GM18498 (cell line): ENCODE data around the gene TUBGCP2.
A peak's percentile ranks its signal among the peaks of the same experiment; 100 is the strongest.

Experiments
- ATAC-seq: cut with Tn5 transposase; IDR thresholded peaks from one replicate; pipeline ENCODE4 v1.9.1; 2021; ENCODE audit warnings: mild to moderate bottlenecking, moderate library complexity; ENCODE audit not compliant: unreplicated experiment

The TUBGCP2 gene

DNA sequence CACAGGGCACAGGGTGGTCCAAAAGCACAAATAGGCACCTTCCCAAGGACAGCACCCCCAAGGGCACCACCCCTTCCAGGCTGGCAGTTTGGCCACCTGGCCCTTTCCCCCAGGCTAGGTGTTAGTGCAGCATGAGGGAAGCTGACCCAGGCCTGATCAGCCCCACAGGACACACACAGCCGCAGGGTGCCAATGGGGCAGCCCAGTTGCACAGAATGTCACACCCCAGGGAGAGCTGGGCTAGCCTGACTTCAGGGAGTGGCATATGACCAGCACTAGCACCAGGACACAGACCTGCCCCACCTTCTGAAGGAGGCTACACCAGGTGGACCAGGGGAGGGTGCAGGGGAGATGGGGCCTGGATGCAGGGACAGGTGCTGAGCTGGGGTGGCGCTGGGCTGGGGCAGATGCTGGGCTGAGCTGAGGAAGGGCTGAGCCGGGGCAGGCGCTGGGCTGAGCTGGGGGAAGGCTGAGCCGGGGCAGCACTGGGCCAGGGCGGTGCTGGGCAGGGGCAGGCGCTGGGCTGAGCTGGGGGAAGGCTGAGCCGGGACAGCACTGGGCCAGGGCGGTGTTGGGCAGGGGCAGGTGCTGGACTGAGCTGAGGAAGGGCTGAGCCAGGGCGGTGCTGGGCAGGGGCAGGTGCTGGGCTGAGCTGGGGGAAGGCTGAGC is 28.1 kb downstream of the TUBGCP2 start:
- no peak for ATAC-seq

DNA sequence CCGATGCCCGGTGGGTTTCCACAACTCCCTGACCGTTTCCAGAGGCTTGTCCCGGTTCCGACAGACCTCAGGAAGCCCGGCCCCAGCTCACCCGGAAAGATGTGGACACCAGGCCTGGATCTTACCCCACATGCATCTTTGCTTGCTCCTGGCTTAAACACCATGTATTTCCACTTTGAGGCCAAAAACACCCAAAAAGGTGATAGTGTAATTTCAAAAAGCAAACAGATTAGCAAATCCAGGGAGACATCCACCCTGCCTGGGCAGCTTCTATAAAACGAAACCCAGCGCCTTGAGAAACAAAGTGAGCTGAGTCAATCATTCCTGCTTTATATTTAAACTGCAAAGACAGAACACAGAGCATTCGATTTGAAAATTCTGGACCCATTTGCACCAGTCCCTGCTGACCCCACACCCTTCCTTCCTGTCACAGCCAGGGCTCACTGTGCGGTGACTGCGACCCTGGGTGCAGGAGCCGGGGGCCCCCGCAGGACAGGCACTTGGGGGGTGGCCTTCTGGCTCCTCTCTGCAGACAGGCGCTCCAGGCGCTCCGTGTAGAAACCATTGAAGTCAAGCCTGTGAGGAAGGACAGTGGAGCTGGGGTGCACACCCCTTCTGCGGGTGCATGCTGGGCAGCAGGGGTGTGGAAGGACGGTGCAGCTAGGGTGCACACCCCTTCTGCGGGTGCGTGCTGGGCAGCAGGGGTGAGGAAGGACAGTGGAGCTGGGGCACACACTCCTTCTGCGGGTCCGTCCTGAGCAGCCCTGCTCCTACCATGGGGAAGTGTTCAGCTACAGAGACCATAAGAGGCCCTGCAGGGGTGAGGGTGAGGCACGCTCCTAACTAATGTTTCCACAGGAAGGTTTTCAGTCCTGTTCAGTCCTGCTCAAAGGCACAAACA is 29.1 kb downstream of the TUBGCP2 start:
- ATAC-seq: no peak

DNA sequence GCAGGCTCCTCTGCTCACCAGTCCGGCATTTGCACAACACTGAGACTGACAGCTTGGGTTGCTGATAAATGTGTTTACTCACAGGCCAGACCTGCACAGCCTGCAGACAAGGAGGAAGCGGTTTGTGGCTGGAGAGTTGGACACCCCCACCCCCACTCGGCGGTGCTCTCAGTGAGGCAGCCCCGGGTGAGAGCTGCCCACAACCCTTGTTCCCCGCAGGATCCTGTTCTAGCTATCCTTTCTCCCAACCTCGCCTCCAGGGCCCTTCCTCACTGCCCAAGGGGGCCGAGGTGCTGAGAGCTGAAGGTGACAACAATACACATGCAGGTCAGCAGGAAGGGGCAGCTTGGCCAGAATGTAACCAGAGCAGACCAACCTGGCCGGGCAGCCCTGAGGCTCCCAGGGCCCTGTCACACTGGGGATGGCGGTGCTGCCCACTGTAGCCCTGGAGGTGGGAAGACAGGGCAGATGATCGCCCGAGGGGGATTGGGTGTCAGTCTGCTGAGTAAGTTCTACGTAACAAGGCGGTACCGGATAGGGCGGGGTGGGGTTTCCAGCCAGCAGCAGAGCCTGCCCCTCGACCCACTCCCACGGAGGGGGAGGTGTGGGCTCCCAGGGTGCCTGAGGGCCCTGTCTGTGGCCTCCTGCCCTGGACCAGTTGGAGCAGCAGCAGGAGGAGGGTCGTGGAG is 30.0 kb downstream of the TUBGCP2 start:
- ATAC-seq: peak; percentile 36

DNA sequence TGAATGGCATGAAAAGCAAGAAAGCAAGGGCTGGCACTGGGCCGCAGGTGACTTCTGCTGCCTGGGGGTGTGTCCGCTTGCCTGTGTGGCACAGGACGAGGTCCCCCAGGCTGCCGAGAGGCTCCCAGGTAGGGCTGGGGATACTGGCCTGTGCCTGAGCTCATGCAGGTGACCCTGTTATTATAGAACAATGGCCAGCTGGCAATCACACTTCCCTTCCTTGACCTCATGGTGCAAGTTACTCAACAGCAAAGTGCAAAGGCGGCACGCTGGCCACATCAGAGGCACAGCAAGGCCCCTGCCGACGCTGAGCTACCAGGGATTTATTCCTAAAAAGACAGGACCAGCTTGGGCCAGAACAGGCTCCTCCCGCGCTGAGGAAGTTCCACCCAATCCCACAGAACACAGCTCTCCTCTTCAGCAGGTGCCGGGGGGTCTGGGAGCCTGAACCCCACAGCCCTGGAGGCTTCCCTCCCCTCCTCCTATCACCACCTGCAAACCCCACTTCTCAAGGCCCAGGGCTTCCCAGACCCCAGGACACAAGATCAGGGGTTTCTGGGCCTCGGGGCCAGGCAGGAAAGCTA is 30.6 kb downstream of the TUBGCP2 start:
- ATAC-seq: no peak

DNA sequence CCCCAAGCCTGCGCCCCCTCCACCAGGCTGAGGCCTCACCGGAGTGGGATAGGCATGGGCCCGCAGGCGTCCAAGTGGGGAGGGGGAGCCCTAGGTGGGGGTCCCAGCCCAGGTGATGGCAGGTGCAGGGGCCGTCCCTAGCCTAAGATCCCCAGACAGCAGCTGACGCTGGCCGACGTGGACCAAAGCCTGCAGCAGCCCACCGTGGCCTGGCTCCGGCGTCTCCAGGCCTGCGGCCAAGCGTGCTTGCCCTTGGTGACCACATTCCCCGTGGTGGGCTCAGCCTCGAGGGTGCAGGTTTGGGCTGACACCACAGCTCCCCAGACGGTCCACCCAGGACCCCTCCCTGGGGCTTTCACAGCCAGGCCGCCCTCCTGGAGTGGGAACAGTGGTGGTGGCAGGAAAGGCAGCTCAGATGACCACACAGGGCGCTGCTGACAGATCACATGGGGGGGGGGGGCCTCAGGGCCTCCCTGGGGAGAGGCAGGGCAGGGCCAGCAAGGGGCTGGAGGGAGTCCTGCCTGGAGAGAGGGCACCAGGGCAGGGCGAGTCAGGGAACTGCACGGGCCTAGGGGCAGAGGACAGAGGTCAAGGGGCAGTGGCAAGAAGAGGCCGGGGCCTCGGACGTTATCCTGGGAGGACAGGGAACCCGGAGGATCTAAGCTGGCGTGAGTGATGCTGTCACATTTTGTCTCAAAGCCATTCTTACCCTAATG is 31.2 kb downstream of the TUBGCP2 start:
- no peak for ATAC-seq

DNA sequence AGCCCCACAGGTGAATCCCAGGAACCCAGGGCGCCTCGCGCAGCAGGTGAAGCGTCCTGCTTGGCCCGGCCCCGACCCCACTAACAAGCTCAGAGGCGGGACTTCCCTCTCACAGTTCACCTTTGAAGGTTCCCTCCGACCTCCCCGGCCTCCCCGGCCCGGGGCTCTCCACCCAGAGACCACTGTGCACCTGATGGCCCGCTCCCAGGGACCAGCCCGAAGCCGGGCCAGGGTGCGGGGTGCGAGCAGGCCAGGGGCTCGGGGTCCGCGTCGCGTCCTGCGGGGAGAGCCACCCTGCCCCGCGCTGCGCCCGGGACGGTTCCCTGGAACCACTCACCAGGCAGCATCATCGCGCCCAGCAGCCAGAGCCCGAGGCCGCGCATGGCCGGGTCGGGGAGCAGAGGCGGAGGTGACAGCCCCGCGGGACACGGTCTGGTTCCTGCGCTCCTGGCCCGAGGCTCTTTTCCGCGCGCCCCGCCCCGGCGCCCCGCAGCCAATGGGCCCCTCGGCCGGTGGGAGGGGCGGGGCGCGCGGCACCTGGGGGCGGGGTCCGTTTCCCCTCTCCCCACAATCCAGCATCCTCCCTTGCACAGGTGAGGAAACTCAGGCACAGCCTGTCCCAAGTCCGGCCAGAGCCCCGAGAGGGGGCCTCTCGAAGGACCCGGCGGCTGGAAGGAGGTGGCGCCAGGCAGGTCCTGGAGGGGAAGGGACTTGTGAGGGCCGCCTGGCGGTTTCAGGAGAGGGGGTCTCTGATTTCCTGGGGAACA is 32.1 kb downstream of the TUBGCP2 start, which contains the start of gene ADAM8:
TSS of gene ADAM8 (minus strand) at position 434 of the 767 bp plus-strand sequence. CDS start at position 383, 51 bp downstream.
- ATAC-seq: peak; percentile 51

DNA sequence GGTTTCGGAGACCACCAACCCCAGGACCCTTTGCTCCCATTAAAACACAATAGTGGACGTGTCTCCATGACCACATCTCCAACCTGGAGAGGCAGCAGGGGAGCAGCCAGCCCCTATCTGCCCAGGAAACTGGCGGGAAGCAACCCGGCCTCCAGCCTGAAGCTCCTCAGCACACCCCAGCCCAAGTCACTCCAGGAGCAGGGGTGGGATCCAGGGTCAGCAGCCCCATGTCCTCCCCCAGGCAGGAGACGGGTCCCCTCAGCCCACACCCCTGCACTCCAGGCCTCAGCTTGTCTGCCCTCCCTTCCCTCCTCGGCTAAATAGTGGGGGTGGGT is 32.6 kb downstream of the TUBGCP2 start:
- ATAC-seq: no peak

DNA sequence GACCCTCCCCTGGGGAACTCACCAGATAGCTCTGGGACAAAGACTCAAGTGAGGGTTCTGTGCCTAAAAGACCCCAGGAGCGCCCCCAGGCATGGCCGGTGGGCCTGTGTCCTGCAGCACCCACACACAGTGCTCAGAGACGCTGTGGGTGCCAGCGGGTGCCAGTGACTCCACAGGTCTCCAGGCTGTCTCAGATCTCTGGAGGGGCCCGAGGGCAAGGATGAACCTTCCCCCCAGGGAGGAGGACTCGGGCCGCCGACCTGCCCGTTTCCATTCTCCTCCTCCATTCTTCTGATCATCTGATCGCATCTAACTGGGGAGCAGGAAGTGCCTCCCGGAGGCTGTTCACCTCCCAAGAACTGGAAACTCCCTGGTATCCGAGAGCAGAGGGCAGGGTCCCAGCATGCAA is 33.0 kb downstream of the TUBGCP2 start:
- ATAC-seq: peak; percentile 40

DNA sequence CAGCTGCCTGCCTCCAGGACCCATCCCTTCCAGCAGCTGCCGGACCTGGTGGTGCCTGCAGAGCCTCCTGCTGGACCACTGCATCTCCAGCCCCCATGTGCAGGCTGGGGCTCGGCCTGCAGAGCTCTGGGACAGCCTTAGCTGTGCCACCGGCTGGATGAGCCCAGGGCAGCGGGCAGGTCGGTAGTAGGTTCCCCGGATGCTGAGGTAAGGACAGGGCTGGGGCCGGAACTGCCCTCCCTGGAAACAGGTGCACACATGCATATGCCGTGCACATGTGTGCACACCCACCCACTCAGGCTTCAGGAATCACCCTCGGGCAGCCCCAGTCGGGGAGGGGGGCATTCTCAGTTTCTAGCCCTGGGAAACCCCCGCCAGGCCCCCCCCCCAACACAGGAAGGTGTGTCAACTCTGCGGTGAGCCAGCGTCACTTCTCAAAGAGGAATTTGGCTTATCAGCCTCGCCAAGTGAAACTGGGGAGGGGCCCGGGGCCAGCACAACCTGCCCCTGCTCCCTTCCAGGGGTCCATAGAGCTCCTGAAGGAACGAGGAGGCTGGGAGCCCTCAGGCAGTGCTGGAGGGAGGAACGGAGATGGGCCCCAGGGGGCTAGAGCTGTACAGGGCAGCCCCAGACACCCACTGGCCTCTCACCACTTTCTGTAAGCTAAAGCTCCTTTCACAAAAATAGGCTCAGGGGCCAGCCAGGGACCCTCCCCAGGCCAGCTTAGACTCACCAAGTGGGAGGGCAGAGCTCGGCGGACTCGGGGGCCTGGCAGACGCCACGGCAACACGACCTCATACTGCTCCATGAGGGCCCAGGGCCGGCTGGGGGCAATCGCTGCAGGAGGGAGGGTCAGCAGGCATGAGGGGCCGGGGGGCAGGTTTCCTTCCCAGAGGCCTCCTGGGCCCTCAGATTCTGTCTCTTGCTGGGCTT is 33.7 kb downstream of the TUBGCP2 start:
- peak; percentile 50 for ATAC-seq

DNA sequence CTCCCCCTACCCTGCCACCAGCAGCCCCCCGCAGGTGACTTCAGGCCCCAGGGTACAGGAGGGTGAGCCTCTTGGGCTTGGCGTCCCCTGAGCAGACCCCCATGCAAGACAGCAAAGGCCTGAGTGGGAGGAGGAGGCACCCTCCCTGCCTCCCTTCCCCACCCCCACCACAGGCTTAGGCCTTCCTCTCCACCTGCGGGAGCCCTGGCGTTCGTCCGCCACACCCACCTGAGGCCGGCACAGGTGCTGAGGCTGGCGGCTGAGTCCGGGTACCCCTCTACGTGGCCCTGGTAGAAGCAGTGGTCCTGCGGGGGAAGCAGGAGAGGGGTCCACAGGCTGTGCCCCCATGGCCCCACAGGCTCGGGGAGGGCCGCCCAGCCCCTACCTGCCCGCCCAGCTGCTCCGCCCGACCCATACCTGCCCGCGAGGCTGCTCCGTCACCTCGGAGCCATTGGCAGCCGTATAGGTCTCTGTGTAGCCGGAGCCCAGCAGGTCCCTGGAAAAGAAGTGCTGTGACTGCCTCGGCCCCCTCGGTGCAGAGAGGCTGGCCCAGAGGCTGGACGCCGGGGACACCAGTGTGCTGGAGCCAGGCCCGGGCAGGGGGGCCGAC is 35.0 kb downstream of the TUBGCP2 start:
- ATAC-seq: no peak

DNA sequence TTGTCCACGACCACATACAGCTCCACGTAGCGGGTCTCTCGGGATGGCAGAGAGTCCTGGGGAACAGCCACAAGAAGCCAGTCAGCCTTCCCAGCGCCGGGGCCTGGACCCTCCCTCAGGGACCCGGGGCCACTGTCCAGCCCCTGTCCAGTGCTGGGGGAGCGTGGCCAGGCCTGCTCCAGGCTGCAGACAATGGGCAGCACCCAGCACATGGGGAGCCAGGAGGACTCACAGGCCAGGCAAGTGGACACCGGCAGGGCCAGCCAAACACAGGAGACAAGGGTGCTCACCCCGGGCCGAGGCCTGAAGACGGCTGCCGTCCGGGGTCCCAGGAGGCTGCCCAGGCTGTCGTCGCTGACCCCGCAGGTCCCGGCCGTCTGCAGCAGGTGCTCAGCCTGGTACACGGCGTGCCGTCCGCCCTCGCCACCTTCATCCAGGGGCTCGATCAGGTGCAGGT is 35.7 kb downstream of the TUBGCP2 start:
- no peak for ATAC-seq

DNA sequence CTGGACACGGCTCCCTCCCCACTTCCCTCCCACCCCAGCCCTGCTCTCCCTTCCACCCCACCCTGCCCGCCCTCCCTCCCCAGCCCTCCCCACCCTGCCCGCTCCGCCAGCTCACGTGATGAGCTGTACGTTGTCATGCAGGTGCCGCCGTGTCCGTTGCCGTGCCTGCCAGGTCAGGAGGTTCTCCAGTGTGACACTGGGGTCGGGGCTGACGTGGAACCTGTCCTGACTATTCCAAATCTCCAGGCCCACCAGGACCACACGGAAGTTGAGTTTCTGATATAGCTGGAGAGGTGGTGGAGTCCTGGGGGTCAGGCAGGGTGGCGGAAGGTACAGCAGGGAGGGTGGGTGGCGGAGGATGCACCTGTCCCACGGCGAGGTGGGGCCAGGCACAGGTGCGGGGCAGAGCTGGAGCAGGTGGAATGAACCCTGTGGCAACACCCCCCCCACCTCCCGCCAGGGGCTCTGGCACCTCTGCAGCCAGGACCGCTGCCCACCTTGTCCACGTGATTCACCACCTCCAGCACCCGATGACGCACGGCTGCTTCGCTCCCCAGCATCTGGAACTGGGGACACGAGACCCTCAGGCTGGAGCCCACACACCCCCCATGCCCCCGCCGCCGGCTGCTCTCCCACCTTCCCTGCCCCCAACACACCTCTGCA is 36.2 kb downstream of the TUBGCP2 start:
- ATAC-seq: no peak

DNA sequence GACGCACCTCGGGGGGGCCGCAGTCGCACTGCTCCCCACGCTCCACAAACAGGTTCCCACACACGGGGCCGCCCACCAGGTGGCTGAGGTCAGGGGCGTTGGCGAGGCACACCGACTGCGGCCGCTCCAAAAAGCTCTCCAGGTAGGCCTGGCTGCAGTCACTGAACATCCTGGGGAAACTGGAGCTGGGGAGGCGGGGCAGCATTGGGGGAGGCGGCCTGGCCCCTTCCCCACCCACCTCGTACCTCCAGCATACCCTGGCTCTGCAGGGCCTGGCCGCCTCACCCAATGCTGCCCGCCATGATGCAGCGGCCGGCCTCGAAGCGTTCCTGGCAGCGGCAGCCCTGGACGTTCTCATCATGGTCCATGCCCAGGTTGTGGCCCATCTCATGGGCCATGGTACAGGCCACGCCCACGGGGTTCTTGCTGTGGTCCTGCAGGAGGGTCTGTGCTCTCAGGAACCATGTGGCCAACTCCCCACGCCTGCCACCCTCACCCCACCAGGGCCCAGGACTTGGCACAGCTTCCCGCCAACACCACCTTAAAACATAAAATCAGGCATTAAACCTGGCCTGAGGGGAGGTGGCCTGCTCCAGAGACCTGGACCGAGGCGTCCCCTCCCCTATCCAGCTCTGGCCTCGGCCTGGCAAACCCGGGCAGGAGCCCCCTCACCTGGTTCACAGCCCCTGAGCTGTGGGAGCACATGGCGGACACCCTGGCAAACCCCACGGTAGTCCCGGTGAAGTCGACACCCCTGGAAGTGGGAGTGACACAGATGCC is 37.0 kb downstream of the TUBGCP2 start:
- ATAC-seq: no peak

DNA sequence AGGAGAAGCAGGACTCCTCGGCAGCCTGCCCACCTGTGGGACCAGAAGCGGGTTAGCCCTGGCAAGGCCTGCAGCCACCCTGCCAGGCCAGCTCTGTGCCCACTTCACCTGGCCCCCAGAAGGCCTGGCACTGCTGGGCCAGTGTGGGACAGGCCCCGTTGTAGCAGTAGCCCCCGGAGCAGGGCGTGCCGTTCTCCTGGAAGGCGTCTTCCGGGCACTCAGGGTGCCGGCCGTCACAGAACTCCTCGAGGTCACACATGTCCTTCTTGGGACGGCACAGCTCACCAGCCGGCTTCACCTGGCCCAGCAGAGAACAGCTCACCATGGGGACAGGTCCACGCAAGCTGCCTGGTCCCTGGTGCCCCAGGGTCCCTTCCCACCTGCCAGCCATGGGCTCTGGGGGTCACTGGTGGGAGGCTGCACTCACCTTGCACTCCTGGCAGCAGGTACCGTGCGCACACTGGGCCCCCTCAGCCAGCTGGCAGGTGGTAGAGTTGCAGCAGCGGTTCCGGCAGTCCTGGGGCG is 37.8 kb downstream of the TUBGCP2 start:
- no peak for ATAC-seq

DNA sequence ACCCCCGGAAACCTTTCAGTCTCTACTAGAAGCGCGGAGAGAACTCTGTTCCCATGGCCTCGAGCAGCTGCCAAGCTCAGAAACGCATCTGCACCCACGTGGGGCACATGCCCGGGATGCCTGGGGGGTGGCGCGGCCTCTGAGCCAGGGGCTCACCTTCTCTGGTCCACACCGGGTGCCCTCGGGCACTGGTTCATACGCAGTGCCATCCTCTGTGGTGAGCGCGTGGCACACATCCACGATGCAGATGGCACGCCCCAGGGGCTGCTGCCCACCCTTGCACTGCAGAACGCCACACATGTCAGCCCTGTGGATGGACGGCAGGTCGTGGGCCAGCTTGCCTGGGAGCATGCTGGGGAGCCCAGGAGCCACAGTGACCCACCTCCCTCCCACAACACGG is 38.5 kb downstream of the TUBGCP2 start:
- no peak for ATAC-seq

DNA sequence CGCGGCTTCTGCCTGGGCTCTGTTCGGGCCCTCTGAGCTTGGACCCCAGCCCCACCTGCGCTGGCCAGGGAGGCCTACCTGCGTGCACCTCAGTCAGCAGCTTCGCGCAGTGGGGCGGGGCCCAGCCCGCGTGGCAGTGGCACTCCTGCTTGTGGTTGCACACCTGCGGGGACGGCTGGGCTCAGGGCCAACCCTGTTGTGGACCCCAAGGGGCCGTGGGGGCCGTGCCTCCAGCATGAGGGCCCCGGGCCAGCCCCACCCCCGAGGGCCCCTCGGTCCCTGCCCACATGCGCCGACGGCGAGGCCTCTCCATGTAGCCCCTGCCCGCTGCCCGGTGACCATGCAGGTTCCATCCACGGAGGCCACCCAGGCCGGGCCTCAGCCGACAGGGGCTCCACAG is 39.3 kb downstream of the TUBGCP2 start:
- no peak for ATAC-seq

DNA sequence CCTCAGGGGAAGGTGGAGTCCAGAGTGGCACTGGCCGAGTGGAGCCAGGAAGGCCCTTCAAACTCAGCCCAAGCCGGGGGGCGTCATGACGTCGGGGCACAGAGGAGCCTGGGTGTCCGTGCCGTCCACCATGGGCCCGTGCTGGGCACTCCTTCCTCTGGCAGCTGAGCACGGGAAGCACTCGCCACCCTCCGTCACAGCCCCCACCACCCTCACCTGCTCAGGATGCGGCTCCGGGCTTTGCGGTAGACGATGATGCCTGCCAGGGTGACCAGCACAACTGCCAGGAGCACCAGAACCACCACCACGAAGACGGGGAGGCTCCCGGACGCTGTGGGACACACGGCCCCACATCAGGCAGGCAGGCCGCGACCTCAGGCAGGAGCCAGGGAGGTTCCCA is 40.1 kb downstream of the TUBGCP2 start:
- ATAC-seq: no peak
